Measurements from ENCODE around the gene CLDN12.

Gene CLDN12

DNA sequence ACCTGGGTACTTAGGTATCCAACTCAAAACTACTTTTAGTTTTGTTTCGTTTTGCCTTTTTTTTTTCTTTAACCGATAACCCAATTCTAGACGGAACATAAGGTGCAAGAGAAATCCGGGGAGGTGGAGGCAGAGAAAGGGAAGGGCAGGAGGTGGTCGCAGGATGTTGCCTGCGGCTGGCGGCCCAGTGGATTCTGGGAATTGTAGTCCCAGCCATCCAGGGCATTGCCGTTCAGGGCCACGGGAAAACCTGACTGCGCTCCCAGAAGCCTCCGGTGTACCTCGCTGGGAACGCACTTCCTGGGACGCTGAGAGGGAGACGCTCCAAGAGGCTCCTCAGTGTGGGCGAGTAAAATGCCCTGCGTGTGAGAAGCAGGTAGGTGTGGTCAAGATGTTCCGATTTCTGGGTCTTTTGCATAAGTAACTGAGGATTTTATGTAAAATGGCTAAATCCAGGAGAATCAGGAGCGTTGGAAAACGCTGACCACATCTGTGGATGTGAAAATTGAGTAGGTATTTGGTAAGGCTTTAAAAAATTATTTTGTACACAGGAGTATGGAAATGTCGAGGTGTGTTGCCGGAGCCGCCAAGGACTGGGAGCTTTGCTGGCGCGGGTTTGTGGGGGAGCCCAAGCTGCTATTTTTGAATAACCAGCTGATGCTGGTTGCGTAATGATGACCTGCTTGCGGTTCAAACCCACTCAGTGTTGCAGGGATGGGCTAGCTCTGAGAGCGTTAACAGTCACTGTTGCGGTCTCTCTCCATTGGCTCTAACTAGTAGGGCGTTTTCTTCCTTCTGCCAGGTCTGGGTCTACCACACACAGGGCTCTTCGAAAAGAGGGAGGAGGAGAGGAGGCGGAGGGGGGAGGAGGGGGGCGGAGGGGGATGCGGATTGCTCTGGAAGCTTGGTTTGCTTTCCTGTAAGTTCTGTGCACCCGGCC is at the start of gene CLDN12:
Gene CLDN12, plus strand, starts transcription at position 288 of the 940 bp plus-strand sequence. CDS start 9,216 bp downstream, outside the sequence.
- DNase-seq, result peak; percentile 91

DNA sequence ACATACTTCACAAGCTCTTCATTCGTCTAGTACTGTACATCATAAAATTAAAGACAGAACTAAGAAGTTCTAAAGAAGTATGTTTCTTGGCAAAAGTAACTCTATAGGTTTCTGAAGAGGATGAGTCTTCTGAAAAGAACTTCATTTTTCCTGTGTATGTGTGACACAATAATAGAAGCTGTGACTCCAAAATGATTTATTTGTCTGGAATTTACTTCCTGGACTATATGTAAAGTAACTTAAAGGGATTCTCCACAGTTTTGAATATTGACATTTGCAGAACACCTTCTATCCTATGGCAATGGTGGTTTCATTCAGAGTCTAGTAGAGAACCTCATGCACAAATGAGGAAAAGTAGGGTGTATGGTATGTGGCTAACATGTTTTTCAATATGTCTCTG is 19.8 kb upstream of the CLDN12 start:
- no peak for DNase-seq

DNA sequence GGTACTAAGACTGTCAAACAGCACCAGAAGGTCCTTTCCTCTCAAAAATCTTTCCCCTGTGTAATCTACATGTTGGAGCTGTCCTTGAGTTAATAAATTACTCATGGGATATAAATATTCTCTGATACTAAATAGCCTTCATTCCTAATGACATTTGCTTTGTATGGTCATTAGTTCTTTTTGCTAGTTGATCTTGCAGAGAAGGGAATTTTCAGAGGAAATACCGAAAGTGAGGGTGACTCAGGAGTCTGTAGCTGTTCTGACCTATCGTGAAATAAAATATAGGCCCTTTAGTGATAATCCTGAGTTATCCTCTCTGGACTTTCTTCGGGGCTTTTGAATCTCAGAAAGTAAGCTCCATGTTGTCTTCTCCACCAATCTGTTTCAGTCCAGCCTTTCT is 19.4 kb upstream of the CLDN12 start:
- DNase-seq, result no peak

DNA sequence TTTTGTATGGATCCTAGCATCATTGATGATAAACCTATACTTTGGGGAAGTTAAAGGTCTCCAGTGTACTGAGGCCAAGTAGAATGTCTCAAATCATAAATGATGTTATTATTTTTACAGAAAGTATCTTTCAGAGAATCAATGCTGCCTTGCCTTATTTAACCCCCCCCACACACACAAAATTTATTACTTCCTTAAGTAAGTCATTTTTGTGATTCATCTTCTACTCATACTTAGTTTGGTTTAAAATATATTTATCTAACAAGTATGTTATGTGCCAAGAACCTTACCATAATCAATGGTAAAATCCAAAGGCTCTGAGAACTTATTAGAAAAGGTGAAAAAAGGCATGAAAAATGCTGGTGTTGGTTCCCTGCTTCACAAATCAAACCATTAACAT is 18.8 kb upstream of the CLDN12 start:
- no peak for DNase-seq

DNA sequence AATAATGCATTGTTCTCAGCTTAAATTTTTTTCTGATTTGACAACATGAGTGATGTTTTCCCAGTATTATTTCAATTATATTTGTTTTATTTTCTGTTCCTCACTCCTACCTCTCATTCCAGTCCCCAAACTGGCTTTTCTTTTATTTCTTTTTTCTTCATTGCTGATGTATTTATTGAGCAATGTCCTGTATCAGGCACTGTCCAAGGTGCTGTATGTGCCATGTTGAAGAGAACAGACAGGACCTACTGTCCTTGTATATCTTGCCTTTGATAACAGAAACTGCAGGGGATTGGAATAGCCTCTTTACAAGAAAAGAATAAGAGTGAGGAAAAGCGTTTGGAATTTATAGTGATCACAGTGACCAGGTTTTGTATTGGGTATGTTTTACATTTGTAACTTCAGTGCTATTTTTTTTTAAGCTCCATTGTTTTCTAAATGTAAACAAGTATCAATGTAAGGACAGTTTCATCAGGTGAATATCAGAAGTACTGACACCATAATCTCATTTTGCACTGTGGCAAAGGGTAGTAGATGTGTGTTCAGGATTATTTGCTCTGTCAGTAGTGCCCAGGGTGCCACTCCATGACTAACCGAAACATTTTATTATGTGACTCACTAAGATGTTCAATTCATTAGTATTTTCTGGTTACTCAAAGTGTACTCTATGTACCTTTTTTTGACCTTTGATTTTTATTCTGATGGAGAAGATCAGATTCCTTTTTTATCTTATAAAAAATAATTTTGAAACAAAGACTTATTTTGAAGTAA is 15.6 kb upstream of the CLDN12 start:
- no peak for DNase-seq

DNA sequence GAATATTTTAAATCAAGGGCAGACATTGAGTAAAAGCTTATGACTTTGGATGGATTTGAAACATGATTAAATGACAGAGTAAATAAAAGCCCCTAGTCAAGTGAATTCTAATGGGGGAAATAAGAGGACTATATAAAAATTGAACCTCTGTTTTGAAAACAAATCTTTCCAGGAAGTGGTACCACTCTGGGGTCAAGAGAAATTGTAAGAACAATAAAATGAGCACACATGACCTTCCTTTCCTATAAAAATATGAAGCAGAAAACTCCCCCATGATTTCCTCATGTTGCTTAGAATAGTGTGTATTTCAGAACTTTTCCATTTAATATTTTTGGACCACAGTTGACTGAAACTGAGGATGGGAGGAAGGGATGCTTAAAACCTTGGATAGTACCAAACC is 12.3 kb upstream of the CLDN12 start:
- no peak for DNase-seq

DNA sequence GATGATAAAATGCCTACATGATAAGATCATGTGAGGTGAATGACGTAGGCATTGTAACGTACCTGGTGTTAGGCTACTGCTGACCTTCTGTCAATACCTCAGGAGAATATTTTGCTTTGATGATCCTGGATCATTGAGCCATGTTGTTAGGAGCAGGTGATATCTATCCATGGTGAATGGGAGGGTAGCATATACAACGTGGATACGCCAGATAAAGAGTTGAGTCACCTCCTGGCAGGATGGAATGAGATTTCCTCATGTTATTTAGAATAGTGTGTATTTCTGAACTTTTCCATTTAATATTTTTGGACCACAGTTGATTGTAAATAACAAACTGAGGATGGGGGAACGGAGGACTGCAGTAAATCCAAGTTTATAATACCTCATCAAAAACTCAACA is 11.8 kb upstream of the CLDN12 start:
- DNase-seq, result no peak

DNA sequence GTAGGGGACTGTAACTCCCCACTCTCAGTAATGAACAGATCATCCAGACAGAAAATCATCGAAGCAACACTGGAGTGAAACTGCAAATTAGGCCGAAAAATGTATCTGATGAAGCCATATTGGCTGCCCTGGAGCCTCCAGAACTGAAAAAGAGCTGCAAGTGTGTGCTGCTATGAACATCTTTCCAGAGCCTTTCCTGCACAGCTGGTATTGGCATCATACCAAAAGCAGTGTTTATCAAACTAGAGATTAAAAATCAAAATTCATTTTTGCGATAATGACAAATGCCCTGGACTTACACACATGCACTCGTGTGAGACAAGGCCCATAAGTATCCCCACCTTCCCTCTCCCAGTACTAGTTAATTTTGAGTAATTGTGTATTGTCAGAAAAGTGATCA is 6.8 kb upstream of the CLDN12 start:
- DNase-seq, result no peak

DNA sequence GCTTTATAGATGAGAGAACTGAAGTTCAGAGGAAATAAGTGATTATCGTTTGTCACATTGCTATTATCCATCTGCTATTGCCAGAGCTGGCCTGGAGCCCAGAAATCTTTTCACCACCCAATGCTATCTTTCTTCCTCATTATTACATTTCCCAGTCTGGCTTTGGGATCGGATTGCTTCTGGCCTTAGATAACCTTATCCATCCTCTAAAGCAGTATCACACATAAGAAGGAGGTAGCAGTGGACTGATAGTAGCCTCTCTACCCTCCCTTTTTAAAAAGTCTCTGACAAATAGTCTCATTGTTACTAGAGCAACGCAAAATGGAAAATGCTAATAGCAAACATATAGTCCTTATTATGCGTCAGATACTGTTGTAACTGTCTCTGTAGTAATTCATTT is 1.3 kb upstream of the CLDN12 start:
- no peak for DNase-seq

DNA sequence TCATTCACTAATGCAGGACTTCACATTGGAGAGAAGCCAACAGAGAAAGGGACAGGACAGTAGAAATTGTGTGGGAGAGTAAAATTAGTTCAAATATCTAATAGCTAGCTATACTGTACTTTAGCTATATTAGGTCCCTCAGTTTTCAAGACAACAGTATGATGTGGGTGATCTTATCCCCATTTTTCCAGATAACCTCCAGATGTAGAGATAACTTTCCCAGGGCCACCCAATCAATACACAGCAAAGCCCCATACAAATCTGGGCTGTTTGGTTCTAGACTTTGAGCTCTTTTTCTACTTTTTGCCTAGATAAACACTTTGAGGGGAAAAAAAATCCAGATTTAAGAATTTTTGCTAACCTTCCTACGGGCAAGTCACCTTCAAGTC is 482 bp upstream of the CLDN12 start:
- no peak for DNase-seq

DNA sequence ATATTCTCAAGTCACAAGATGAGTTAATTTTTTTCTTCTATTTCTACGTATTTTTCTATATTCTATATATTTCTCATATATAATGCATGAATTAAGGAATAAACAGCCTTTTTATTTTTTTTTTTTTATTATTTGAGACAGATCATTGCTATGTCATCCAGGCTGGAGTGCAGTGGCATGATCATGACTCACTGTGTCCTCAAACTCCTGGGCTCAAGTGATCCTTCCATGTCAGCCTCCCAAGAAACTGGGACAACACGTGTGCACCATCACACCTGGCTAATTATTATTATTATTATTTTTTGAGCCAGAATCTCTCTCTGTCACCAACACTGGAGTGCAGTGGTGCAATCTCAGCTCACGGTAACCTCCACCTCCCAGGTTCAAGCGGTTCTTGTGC is 1.5 kb downstream of the CLDN12 start:
- no peak for DNase-seq

DNA sequence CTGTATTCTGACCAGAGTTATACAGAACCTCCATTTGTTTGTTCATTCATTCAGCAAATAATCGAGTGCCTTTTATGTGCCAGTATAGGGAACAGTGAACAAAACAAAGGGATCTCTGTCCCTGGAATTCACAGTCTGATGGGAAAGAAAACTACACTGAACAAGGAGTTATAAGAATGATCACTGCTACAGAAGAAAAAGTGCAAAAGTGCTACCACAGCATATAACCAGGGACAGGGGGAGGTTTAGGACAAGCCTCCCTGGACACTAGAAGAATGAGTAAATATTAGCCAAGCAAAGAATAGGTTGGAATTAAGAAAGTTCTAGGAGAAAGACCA is 4.2 kb downstream of the CLDN12 start:
- no peak for DNase-seq

DNA sequence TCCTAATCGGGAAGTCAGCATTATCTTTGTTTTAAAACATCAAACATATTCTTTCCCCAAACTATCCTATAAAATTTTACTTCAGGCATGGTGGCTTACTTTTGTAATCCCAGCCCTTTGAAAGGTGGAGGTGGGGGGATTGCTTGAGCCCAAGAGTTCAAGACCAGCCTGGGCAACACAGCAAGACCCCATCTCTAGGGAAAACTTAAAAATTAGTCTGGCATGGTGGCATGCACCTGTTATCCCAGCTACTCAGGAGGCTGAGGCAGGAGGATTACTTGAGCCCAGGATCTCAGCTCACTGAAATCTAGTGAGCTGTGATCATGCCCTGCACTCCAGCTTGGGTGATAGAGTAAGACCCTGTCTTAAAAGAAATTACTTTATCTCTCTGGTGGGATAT is 4.9 kb downstream of the CLDN12 start:
- DNase-seq, result no peak

DNA sequence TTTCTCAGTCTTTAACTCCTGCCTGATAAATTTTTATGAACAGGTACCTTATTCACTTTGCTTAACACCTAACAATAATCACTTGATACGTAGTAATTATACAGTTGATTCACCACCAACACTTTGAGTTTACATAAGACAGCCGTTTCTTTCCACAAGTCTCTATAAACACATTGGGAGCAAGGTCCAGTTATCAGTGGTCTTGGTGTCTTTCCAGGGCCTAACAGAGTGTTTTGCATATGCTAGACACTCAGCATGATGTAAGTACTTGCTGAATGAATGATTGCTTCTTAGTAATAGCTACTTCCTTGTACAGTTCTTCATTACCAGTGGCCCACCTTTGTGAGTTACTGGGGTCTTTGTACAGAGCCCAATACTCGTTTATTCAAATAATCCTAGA is 6.4 kb downstream of the CLDN12 start:
- no peak for DNase-seq

DNA sequence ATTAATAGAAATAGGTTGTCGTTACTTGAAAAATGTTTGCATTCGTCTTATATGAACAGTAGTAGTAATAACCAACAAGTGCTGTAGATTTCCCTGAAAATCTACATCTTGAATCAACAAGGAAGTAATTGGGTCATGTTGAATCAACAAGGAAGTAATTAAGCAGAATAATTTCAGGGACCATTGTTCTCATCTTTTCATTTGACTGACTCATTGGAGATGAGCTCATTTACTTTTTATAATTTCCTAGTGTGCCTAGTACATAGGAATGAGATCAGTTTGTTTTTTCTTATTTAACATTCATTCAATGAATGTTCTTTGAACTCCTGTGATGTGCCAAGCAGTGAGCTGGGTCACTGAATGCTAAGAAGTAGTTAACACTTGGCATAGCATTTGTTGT is 8.2 kb downstream of the CLDN12 start:
- DNase-seq, result no peak

DNA sequence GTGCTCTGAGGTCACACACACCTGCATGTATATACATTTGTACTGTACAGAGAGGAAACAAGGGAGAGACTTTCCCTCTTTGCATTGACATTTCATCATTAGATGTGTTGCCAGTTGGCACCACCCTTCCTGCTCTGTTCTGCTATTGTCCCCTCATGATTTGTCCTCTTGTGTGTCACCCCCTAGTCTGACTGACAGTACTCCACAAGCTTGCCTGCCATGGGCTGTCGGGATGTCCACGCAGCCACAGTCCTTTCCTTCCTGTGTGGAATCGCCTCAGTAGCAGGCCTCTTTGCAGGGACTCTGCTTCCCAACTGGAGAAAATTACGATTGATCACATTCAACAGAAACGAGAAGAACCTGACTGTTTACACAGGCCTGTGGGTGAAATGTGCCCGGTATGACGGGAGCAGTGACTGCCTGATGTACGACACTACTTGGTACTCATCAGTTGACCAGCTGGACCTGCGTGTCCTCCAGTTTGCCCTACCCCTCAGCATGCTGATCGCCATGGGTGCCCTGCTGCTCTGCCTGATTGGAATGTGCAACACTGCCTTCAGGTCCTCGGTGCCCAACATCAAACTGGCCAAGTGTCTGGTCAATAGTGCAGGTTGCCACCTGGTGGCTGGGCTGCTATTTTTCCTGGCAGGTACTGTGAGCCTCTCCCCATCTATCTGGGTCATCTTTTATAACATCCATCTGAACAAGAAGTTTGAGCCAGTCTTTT is 9.4 kb downstream of the CLDN12 start:
- DNase-seq, result no peak

DNA sequence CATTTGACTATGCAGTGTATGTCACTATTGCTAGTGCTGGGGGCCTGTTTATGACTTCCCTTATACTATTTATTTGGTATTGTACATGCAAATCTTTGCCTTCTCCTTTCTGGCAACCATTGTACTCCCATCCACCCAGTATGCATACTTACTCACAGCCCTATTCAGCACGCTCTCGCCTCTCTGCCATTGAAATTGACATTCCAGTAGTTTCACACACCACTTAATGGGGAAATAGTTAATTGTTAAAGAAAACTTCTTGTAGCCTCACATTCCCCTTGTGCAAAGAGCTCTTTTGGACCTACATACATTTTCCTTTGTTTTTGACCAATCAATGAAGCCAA is 9.9 kb downstream of the CLDN12 start:
- no peak for DNase-seq

DNA sequence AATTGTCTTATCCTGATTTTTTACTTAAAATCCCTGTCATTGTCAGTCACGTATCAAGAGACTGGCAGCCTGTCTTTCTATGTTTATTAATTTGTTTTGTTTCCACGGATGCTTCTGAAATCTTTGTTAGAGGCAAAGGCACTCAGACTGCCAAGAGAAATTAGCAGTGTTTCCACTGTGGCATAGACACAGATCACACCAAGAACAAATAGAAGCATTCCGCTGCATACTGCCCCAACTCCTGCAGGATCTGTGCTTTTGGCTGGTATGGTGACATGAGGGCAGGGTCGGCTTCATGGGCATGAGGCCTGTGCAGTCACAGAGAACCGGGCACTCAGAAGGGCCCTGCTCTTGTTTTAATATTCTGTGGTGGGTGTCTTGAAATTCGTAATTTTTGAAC is 18.4 kb downstream of the CLDN12 start:
- no peak for DNase-seq

DNA sequence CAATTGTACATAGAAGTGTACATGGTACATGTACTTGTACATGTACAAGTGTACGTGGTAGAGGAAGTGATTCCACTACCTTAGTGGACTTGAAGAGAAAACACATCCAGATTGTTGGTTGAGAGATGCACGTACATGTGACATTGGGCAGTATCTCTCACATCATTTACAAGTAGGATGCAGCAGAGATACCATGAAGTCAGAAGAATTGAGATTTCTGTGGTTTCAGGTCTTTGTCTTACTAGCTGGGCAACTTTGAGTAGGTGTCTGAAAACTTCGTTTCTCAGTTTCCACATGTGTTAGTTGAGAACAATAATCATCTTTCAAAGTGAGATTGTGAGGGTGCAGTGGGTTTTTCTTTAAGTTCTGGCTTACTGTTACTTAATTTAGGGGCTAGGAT is 21.5 kb downstream of the CLDN12 start:
- no peak for DNase-seq

DNA sequence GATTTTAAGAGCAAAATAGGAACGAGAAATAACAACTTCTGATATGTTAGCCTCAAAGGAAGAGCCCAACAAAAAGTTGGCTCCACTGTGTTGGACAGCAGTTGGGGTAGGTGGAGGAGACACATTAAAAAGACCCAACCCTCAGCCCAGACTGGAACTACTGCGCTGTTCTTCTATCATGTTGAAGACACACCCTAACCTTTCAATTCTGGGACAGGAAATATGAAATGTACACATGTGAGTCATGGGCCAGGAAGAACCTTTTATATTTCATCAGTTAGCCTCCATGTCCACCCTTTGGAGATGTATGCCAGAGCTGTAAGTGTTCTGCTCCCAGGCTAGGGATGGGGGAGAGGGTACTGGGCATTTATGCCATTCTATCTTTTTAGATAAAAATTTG is 22.1 kb downstream of the CLDN12 start:
- DNase-seq, result no peak

DNA sequence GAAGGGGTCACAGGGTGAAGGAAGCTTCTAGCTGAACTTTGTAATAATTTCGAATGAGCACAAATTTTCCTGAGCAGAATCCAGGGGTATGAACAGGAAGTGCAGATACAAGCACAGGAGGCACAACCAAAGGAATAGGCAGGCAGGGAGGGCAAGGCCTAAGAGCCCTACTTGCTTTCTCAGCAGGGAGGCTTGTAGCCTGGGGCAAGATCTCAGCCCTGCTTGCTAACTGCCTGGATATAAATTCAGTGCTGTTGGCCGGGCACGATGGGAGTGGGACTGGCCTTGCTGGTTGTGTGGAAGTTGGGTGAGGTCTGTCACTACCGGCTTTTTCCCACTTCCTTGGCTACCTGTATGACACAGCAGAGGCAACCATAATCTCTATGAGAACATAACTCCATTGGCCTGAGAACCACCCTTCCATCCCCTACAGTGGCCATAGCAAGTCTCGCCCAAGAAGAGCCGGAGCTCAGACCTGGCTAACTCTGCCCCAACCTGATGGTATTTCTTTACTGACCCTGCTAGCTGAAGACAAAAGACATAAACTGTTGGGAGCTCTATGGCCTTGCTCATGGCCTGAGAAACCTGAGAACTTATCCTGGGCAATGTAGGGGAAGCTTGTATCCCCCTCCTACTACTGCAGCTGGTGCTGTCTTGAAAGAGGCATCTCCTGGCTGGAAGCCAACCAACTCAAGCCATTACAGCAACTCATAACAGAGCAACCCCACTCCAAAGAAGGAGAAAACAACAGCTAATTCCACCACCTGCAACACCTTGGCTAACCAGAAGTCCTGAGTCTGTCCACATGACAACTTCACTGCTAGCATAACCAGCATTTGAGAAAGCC is 27.6 kb downstream of the CLDN12 start:
- no peak for DNase-seq

DNA sequence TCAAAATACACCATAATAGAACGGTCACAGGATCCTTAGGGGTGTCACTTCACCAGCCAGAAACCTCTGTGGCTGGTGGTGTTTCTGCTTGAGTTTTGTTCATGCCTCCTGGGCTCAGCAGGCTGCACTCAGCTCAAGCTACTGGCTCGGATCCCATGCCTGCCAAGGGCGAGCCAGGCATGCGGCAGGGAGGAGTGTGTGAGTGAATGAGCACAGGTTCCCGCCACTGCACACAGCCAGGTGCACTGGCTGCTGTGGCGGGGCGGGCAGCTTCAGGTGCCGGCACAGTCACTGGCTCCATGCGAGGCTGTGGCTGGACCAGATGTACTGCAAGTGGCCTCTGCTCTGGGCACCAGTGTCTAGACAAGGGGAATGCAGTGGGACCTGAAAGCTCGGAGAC is 29.5 kb downstream of the CLDN12 start:
- no peak for DNase-seq

DNA sequence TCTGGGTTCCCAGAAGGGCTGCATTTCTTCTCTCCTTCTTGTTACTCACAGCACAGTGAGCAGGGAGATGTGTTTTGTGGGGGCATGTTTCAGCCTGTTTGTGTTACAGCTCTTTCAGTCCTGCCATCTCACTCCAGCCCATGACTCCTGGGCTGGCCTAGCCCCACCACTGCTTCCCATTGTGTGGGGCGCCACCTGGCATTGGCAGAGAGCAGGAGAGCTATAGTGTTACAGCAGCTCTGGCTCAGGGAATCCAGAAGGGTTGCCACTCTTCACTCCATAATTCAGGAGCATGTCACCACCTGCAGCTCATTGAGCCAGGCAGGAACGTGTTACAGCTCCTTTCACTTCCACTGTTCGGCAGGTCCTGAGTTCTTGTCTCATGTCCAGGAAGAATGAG is 30.0 kb downstream of the CLDN12 start:
- no peak for DNase-seq

Measured in DMS79 treated with DMSO at 0.1 percent for 48 hours (cell line).